Spinal cord (tissue), 10 donors: ENCODE data around the gene TRIM61. TPM values are rescaled to one million over a fixed set of nuclear protein-coding genes. Genes with fewer than 3 reads are reported as not detected.
"Not testable (repeated sequence)": the region's sequence is repeated elsewhere in the genome, so short reads cannot be mapped to it uniquely, and the experiment has no call there.

Experiments used
- DNase-seq, 6 donors: peaks; one replicate each; pipeline versions ENCODE4 v3.0.0 to v3.0.0-alpha.2; 2013 to 2015; ENCODE audit warnings: low spot score in 6 of 6, low read depth in 4 of 6
- H3K27ac ChIP-seq: one replicate; pipeline ENCODE4 v1.5.1; 2013; ENCODE audit warnings: low read depth, low read length, control low read depth
- H3K27me3 ChIP-seq: one replicate; pipeline ENCODE4 v1.6.1; 2013; ENCODE audit warnings: low read length; ENCODE audit not compliant: control insufficient read depth, insufficient read depth
- H3K36me3 ChIP-seq: one replicate; pipeline ENCODE4 v1.6.1; 2013; ENCODE audit warnings: low read length; ENCODE audit not compliant: control insufficient read depth, insufficient read depth
- H3K4me1 ChIP-seq: one replicate; pipeline ENCODE4 v1.6.1; 2013; ENCODE audit warnings: low read length; ENCODE audit not compliant: control insufficient read depth, insufficient read depth
- H3K4me3 ChIP-seq: one replicate; pipeline ENCODE4 v1.5.1; 2013; ENCODE audit warnings: low read depth, low read length, control low read depth
- H3K9me3 ChIP-seq: one replicate; pipeline ENCODE4 v1.6.1; 2013; ENCODE audit warnings: low read length; ENCODE audit not compliant: control insufficient read depth, insufficient read depth
- WGBS: methylation state at CpG from one replicate; pipeline ENCODE4 v1.1.5; 2013; ENCODE audit warnings: missing lambda C conversion rate; ENCODE audit not compliant: insufficient coverage; 5-methylcytosine and 5-hydroxymethylcytosine counted together
- polyA plus RNA-seq, 2 donors: library from polyadenylated mRNA; unstranded; fragments of 120-200 nt; gene quantifications; one replicate each; pipeline ENCODE4 v1.2.1, GENCODE V29; 2013; ENCODE audit not compliant: insufficient read length in 2 of 2
- total RNA-seq, 2 donors: library from RNA; depleted of rRNA in 1 of 2; stranded (reverse); fragments of 120-200 nt in 1 of 2; fragments of >200 nt in 1 of 2; gene quantifications; one replicate each; pipeline versions ENCODE4 v1.2.3 to v1.2.4, GENCODE V29; 2013 to 2014
- donor health status: healthy.

Gene TRIM61
- total and polyA plus RNA-seq, 4 donors, result 3.0 to 3.9 (median 3.4) TPM

GRCh38 chr4:164946810-164947209, 30.6 kb downstream of the TRIM61 start:
- no peaks in the 10 kb centered on the region for H3K36me3 ChIP-seq
- DNase-seq, result no peak
- no peaks in the 10 kb centered on the region for H3K27me3 ChIP-seq
- H3K4me3 ChIP-seq, result no peak overlapping the region
- H3K9me3 ChIP-seq, result no peaks in the 10 kb centered on the region
- no peak overlapping the region for H3K27ac ChIP-seq
- H3K4me1 ChIP-seq, result no peaks in the 10 kb centered on the region
- 100% methylated on average over 4 of the region's 5 CpGs for WGBS

- H3K9me3 ChIP-seq, result no peaks in the 10 kb centered on the region
- no peak overlapping the region for H3K4me3 ChIP-seq
- no peak for DNase-seq
- WGBS, result 80% methylated on average over 2 of the region's 5 CpGs
- H3K36me3 ChIP-seq, result no peaks in the 10 kb centered on the region
- H3K27me3 ChIP-seq, result no peaks in the 10 kb centered on the region
- no peak overlapping the region for H3K27ac ChIP-seq
- H3K4me1 ChIP-seq, result no peaks in the 10 kb centered on the region
Observed at GRCh38 chr4:164945146-164945545, 32.3 kb downstream of the TRIM61 start.

- no peaks in the 10 kb centered on the region for H3K27me3 ChIP-seq
- DNase-seq, result no peak
- no peak overlapping the region for H3K27ac ChIP-seq
- no peaks in the 10 kb centered on the region for H3K4me1 ChIP-seq
- WGBS, result 85% methylated on average over 8 of the region's 9 CpGs
- H3K36me3 ChIP-seq, result no peaks in the 10 kb centered on the region
- no peaks in the 10 kb centered on the region for H3K9me3 ChIP-seq
- H3K4me3 ChIP-seq, result no peak overlapping the region
Observed at GRCh38 chr4:164943192-164943591, 34.3 kb downstream of the TRIM61 start.

GRCh38 chr4:164937576-164938270, 39.7 kb downstream of the TRIM61 start:
- Histone ChIP-seq H3K27ac (no peak overlapping the region), H3K4me3 (no peak overlapping the region), H3K36me3 (no peaks in the 10 kb centered on the region), H3K9me3 (no peaks in the 10 kb centered on the region), H3K27me3 (no peaks in the 10 kb centered on the region), H3K4me1 (no peaks in the 10 kb centered on the region)
- peak in 3 of 6 donors; percentile 22 to 69 (median 65) for DNase-seq

- H3K27me3 ChIP-seq, H3K9me3 ChIP-seq, DNase-seq, H3K4me1 ChIP-seq, H3K27ac ChIP-seq, H3K4me3 ChIP-seq, H3K36me3 ChIP-seq: not testable (repeated sequence)
- 81% methylated on average over 4 of the region's 9 CpGs for WGBS
Observed at GRCh38 chr4:164935865-164936606, 41.4 kb downstream of the TRIM61 start.

- Histone ChIP-seq H3K27me3 (no peaks in the 10 kb centered on the region), H3K9me3 (no peaks in the 10 kb centered on the region), H3K4me1 (no peaks in the 10 kb centered on the region), H3K4me3 (no peak overlapping the region), H3K36me3 (no peaks in the 10 kb centered on the region), H3K27ac (no peak overlapping the region)
- 83% methylated on average over 1 of the region's 1 CpG for WGBS
- DNase-seq, result no peak
Observed at GRCh38 chr4:164935363-164935762, 42.1 kb downstream of the TRIM61 start.

- Histone ChIP-seq H3K27me3 (no peaks in the 10 kb centered on the region), H3K36me3 (no peaks in the 10 kb centered on the region), H3K27ac (no peak overlapping the region), H3K4me1 (no peaks in the 10 kb centered on the region), H3K9me3 (no peaks in the 10 kb centered on the region), H3K4me3 (no peak overlapping the region)
- WGBS, result 96% methylated on average over 11 of the region's 11 CpGs
- no peak for DNase-seq
Observed at GRCh38 chr4:164933244-164933643, 44.2 kb downstream of the TRIM61 start.

GRCh38 chr4:164931551-164932324, 45.7 kb downstream of the TRIM61 start:
- H3K27me3 ChIP-seq, result no peaks in the 10 kb centered on the region
- WGBS, result 82% methylated on average over 4 of the region's 5 CpGs

GRCh38 chr4:164930647-164931046, 46.8 kb downstream of the TRIM61 start:
- Histone ChIP-seq H3K36me3 (no peaks in the 10 kb centered on the region), H3K27ac (no peak overlapping the region), H3K27me3 (no peaks in the 10 kb centered on the region), H3K4me3 (no peak overlapping the region), H3K4me1 (no peaks in the 10 kb centered on the region), H3K9me3 (no peaks in the 10 kb centered on the region)
- DNase-seq, result no peak
- 95% methylated on average over 5 of the region's 5 CpGs for WGBS

More at GRCh38 chr4:164931551-164932324, 45.7 kb downstream of the TRIM61 start:
- Histone ChIP-seq H3K4me1 (no peaks in the 10 kb centered on the region), H3K9me3 (no peaks in the 10 kb centered on the region), H3K4me3 (no peak overlapping the region), H3K36me3 (no peaks in the 10 kb centered on the region), H3K27ac (no peak overlapping the region)
- DNase-seq, result no peak
